Sigmoid colon (tissue), 7 donors: ENCODE data around the gene DMRTC2. TPM values are rescaled to one million over a fixed set of nuclear protein-coding genes. Genes with fewer than 3 reads are reported as not detected.

Experiments used
- DNase-seq: peaks from one replicate; pipeline ENCODE4 v3.0.0-alpha.2; 2019
- H3K27ac ChIP-seq, 4 donors: fragments of 200-600 bp; sonication (generic); one replicate each; pipeline ENCODE4 v1.5.1; 2016 to 2019; ENCODE audit warnings: mild to moderate bottlenecking in 1 of 4
- H3K27me3 ChIP-seq, 3 donors: fragments of 200-600 bp; sonication (generic); one replicate each; pipeline ENCODE4 v1.5.1; 2019; ENCODE audit warnings: mild to moderate bottlenecking in 1 of 3
- H3K36me3 ChIP-seq, 4 donors: fragments of 200-600 bp; sonication (generic); one replicate each; pipeline ENCODE4 v1.5.1; 2016 to 2019
- H3K4me1 ChIP-seq, 4 donors: fragments of 200-600 bp; sonication (generic); one replicate each; pipeline ENCODE4 v1.5.1; 2017 to 2019
- H3K4me3 ChIP-seq, 4 donors: fragments of 200-600 bp; sonication (generic); one replicate each; pipeline ENCODE4 v1.5.1; 2017 to 2019; ENCODE audit warnings: mild to moderate bottlenecking in 2 of 4, moderate library complexity in 1 of 4
- H3K9me3 ChIP-seq, 4 donors: fragments of 200-600 bp in 3 of 4; sonication (generic) in 3 of 4; one replicate each; pipeline versions ENCODE4 v1.5.1 to v1.6.1; 2013 to 2019
- EP300 ChIP-seq, 4 donors: sonication (generic); formaldehyde crosslinking; IDR thresholded peaks; one replicate each; pipeline ENCODE4 v1.6.1; 2017; ENCODE audit warnings: antibody characterized with exemption in 4 of 4
- POLR2A ChIP-seq, 2 donors: fragments of 450-650 bp; IDR thresholded peaks; one replicate each; pipeline ENCODE4 v1.6.1; 2016; ENCODE audit warnings: antibody characterized with exemption in 2 of 2, mild to moderate bottlenecking in 2 of 2, moderate library complexity in 2 of 2
- POLR2AphosphoS5 ChIP-seq, 4 donors: sonication (generic); formaldehyde crosslinking; IDR thresholded peaks; one replicate each; pipeline ENCODE4 v1.6.1; 2017; ENCODE audit warnings: antibody characterized with exemption in 4 of 4
- WGBS, 2 donors: extraction: QIAGEN DNeasy Blood & Tissue Kit; methylation state at CpG; one replicate each; pipeline ENCODE4 v1.1.7; 2013; 5-methylcytosine and 5-hydroxymethylcytosine counted together
- intact Hi-C: fragments of 100-400 bp; cut with DNase I; formaldehyde crosslinking; loops from one replicate; pipeline ENCODE4 v1.15.1; 2023
- polyA plus RNA-seq, 3 donors: library from polyadenylated mRNA; stranded (reverse); fragments of 200-250 nt; gene quantifications; one replicate each; pipeline ENCODE4 v1.2.3, GENCODE V29; 2013
- total RNA-seq, 4 donors: library from RNA; depleted of rRNA; stranded (reverse); fragments of >200 nt; gene quantifications; one replicate each; pipeline ENCODE4 v1.1.0, GENCODE V29; 2016
- TF ChIP-seq, protein P1 (sequence below), 4 experiments: fragments of 450-650 bp in 3 of 4; fragments of 200-600 bp in 1 of 4; IDR thresholded peaks; one replicate each; pipeline ENCODE4 v1.5.1; 2016 to 2019; ENCODE audit warnings: antibody characterized with exemption in 4 of 4, mild to moderate bottlenecking in 3 of 4, moderate library complexity in 2 of 4
- donor health status: healthy with polysubstance abuse.
- donor health status: Bipolar disorder and iron deficiency.
- donor health status: healthy.

The DMRTC2 gene
- total and polyA plus RNA-seq, 7 donors, result not detected

DNA sequence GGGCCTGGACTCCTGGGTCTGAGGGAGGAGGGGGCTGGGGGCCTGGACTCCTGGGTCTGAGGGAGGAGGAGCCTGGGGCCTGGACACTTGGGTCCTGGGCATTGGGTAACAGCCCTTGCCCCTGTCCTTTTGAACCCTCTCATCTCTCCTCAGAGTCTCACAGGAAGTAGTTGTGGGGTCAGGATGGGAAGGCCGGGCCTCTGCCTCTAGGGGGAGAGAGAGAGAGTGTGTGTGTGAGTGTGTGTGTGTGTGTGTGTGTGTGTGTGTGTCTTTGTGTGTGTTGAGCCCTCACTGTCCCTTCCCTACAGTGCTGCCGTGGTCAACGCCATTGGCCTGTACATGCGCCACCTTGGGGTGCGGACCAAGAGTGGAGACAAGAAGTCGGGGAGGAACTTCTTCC is 49.1 kb downstream of the DMRTC2 start:
- no peaks in the 10 kb centered on the region for H3K9me3 ChIP-seq
- H3K4me3 ChIP-seq, result no peak overlapping the region
- H3K36me3 ChIP-seq, result peaks cover 18 to 76% (median 50%) of the 10 kb centered on the region in 4 donors
- 78 to 81% methylated on average over 6 of the region's 6 CpGs for WGBS, 2 donors
- TF ChIP-seq POLR2A (IDR thresholded peaks at IDR 0.05) (no peak), EP300 (IDR thresholded peaks at IDR 0.05) (no peak), POLR2AphosphoS5 (IDR thresholded peaks at IDR 0.05) (no peak)
- TF ChIP-seq, protein P1, sequence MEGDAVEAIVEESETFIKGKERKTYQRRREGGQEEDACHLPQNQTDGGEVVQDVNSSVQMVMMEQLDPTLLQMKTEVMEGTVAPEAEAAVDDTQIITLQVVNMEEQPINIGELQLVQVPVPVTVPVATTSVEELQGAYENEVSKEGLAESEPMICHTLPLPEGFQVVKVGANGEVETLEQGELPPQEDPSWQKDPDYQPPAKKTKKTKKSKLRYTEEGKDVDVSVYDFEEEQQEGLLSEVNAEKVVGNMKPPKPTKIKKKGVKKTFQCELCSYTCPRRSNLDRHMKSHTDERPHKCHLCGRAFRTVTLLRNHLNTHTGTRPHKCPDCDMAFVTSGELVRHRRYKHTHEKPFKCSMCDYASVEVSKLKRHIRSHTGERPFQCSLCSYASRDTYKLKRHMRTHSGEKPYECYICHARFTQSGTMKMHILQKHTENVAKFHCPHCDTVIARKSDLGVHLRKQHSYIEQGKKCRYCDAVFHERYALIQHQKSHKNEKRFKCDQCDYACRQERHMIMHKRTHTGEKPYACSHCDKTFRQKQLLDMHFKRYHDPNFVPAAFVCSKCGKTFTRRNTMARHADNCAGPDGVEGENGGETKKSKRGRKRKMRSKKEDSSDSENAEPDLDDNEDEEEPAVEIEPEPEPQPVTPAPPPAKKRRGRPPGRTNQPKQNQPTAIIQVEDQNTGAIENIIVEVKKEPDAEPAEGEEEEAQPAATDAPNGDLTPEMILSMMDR (IDR thresholded peaks at IDR 0.05), result no peak
- no peaks in the 10 kb centered on the region for H3K4me1 ChIP-seq
- intact Hi-C loops, result loop anchor here (2.0 kb wide), 1 partner anchor 37 kb away; no protein-coding TSS in a partner anchor
- H3K27me3 ChIP-seq, result no peaks in the 10 kb centered on the region
- H3K27ac ChIP-seq, result no peak overlapping the region
- no peak for DNase-seq

DNA sequence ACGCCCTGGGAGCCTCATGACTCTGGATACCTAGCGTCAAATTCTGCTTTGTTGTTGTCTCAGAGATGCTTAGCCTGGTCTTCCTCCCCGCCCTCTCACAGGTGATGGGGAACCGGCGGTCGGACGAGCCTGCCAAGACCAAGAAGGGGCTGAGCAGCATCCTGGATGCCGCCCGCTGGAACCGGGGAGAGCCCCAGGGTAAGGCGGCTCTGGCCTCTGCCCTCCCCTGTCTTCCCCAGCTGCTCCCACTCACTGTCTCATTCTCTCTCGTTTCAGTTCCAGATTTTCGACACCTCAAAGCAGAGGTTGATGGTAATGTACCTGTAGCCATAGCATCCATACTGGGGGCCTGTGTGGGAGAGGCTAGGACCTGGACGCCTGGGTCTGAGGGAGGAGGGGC is 49.5 kb downstream of the DMRTC2 start:
- Histone ChIP-seq H3K27ac (no peak overlapping the region), H3K27me3 (no peaks in the 10 kb centered on the region), H3K4me1 (no peaks in the 10 kb centered on the region), H3K9me3 (no peaks in the 10 kb centered on the region), H3K4me3 (no peak overlapping the region), H3K36me3 (peaks cover 18 to 76% (median 49%) of the 10 kb centered on the region in 4 donors)
- DNase-seq, result no peak
- TF ChIP-seq, protein P1 (IDR thresholded peaks at IDR 0.05), result no peak
- TF ChIP-seq POLR2AphosphoS5 (IDR thresholded peaks at IDR 0.05) (no peak), EP300 (IDR thresholded peaks at IDR 0.05) (no peak), POLR2A (IDR thresholded peaks at IDR 0.05) (no peak)
- intact Hi-C loops, result no loop called here
- WGBS, 2 donors, result 87 to 88% methylated on average over 14 of the region's 14 CpGs

DNA sequence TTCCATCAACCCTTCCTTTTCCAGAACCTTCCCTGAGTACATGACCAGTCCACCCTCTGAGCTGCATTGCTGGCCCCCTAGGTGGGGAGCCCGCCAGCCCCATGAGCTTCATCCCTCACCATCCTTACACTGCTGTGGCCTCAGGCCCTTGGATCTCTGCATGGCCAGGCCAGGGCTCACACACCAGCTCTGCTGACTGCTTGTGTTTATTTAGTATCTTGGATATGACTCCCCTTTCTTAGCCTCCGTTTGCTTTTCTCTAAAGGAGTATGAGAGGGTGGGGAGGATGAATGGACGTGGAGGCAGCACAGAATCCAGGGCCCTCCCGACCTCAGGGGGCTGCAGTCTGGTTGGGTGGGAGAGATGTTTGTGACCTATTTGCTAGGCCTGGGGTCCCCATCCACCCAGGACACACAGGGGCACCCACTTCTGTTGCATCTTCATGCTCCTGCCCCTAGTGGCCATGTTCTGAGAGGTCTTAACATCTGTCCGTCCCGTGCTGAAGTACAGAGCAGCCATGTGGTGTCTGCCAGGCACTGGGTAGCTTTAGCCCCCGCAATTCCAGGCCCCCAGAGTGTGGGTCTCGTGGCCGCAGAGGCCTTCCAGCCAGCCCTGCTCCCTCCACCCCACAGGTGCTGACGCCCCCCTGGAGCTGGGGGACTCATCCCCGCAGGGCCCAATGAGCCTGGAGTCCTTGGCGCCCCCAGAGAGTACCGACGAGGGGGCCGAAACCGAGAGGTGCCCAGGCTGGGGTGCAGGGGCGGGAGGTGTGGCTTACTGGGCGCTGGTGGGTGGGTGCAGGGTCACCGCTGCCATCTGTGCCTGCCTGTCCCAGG is 51.1 kb downstream of the DMRTC2 start:
- intact Hi-C loops, result no loop called here
- no peaks in the 10 kb centered on the region for H3K4me1 ChIP-seq
- WGBS, 2 donors, result 87% methylated on average over 19 of the region's 19 CpGs
- H3K27me3 ChIP-seq, result no peaks in the 10 kb centered on the region
- no peaks in the 10 kb centered on the region for H3K9me3 ChIP-seq
- H3K4me3 ChIP-seq, result no peak overlapping the region
- peaks cover 22 to 82% (median 54%) of the 10 kb centered on the region in 4 donors for H3K36me3 ChIP-seq
- DNase-seq, result no peak
- TF ChIP-seq EP300 (IDR thresholded peaks at IDR 0.05) (no peak), POLR2AphosphoS5 (IDR thresholded peaks at IDR 0.05) (no peak), POLR2A (IDR thresholded peaks at IDR 0.05) (no peak)
- TF ChIP-seq, protein P1 (IDR thresholded peaks at IDR 0.05), result no peak
- H3K27ac ChIP-seq, result no peak overlapping the region

DNA sequence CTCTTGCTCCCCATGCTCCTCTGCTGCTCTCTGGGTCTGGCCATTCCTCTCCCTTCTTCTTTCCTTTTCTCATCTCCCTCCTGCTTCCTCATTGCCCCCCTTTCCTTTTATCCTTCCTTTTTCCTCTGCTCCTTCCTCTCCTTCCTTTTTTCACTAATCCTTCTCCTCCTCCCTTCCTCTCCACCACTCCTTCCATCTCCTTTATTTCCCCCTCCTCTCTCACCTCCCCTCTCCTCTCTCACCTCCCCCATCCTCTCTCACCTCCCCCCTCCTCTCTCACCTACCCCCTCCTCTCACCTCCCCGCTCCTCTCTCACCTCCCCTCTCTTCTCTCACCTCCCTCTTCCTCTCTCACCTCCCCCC is 51.7 kb downstream of the DMRTC2 start:
- Histone ChIP-seq H3K9me3 (no peaks in the 10 kb centered on the region), H3K27ac (no peak overlapping the region), H3K4me1 (no peaks in the 10 kb centered on the region), H3K36me3 (peaks cover 25 to 86% (median 57%) of the 10 kb centered on the region in 4 donors), H3K27me3 (no peaks in the 10 kb centered on the region), H3K4me3 (no peak overlapping the region)
- intact Hi-C loops, result no loop called here
- TF ChIP-seq, protein P1 (IDR thresholded peaks at IDR 0.05), result no peak
- TF ChIP-seq POLR2AphosphoS5 (IDR thresholded peaks at IDR 0.05), result no peak
- TF ChIP-seq EP300 (IDR thresholded peaks at IDR 0.05), result no peak
- TF ChIP-seq POLR2A (IDR thresholded peaks at IDR 0.05), result no peak
- DNase-seq, result no peak
- 90 to 97% methylated on average over 1 of the region's 1 CpG for WGBS, 2 donors
